ENCODE results near the gene MYO9A. TPM values are rescaled to one million over a fixed set of nuclear protein-coding genes. Genes with fewer than 3 reads are reported as not detected.

MYO9A gene
- total RNA-seq, 1 donor from 2014 or later, result 38.5 TPM

GRCh38 chr15:71817351-71817750, 300.6 kb downstream of the MYO9A start:
- H3K79me2 ChIP-seq (ENCODE audit: low read depth), result no peaks in the 10 kb centered on the region
- TF ChIP-seq EZH2phosphoT487 (IDR thresholded peaks at IDR 0.05) (no peak), EZH2 (IDR thresholded peaks at IDR 0.05) (no peak)
- TF ChIP-seq, protein P1, sequence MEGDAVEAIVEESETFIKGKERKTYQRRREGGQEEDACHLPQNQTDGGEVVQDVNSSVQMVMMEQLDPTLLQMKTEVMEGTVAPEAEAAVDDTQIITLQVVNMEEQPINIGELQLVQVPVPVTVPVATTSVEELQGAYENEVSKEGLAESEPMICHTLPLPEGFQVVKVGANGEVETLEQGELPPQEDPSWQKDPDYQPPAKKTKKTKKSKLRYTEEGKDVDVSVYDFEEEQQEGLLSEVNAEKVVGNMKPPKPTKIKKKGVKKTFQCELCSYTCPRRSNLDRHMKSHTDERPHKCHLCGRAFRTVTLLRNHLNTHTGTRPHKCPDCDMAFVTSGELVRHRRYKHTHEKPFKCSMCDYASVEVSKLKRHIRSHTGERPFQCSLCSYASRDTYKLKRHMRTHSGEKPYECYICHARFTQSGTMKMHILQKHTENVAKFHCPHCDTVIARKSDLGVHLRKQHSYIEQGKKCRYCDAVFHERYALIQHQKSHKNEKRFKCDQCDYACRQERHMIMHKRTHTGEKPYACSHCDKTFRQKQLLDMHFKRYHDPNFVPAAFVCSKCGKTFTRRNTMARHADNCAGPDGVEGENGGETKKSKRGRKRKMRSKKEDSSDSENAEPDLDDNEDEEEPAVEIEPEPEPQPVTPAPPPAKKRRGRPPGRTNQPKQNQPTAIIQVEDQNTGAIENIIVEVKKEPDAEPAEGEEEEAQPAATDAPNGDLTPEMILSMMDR (IDR thresholded peaks at IDR 0.05), result no peak
- H3K36me3 ChIP-seq, result no peaks in the 10 kb centered on the region
- H4K20me1 ChIP-seq (ENCODE audit: low read depth), result no peaks in the 10 kb centered on the region
- no peak overlapping the region for H2AFZ ChIP-seq (replicated peaks)
- H3K9ac ChIP-seq, result no peak overlapping the region
- H3K27ac ChIP-seq, result no peak overlapping the region
- H3K36me3 Mint-ChIP-seq, result peaks cover 20% of the 10 kb centered on the region
- no peaks in the 10 kb centered on the region for H3K9me3 ChIP-seq (ENCODE audit: low read depth)
- no peak overlapping the region for H3K4me2 ChIP-seq
- H3K27me3 ChIP-seq, result no peaks in the 10 kb centered on the region
- H3K27me3 Mint-ChIP-seq (ENCODE audit: insufficient read depth, low read depth), result peaks cover 2% of the 10 kb centered on the region
- H3K4me3 ChIP-seq, result no peak overlapping the region
- H3K27ac Mint-ChIP-seq, result no peak overlapping the region
- no peak for DNase-seq (ENCODE audit: low spot score)
- no peak overlapping the region for H3K4me3 Mint-ChIP-seq
- H3K4me1 ChIP-seq, result no peaks in the 10 kb centered on the region
- H3K9me3 Mint-ChIP-seq, result peaks cover 28% of the 10 kb centered on the region
- no peaks in the 10 kb centered on the region for H3F3A ChIP-seq (ENCODE audit: low read depth)
- no peaks in the 10 kb centered on the region for H3K4me1 Mint-ChIP-seq

DNA sequence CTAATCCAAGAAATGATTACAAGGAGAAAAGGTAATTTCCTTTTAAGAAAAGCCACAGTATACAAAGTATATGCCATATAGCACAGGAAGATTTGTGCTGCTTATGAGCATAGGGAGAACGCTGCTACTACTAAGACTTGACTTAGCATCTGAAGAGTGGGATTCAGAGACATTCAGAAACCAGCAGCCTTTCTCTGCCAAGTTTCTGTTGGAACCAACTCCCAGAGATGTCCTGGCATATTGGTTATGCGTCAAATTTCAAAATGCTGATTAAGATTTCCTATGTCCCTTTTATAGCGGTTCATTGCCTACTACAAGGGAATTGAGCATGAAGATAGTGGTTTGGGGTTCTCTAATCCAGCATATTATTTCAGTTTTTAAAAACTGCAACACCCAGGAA, 302.6 kb downstream of the MYO9A start:
- no peaks in the 10 kb centered on the region for H3K27me3 ChIP-seq
- no peak overlapping the region for H3K27ac Mint-ChIP-seq
- no peak for DNase-seq (ENCODE audit: low spot score)
- no peak overlapping the region for H3K9ac ChIP-seq
- no peaks in the 10 kb centered on the region for H3K36me3 ChIP-seq
- no peak overlapping the region for H2AFZ ChIP-seq (replicated peaks)
- no peak overlapping the region for H3K4me3 Mint-ChIP-seq
- no peak for TF ChIP-seq EZH2 (IDR thresholded peaks at IDR 0.05)
- no peaks in the 10 kb centered on the region for H4K20me1 ChIP-seq (ENCODE audit: low read depth)
- H3K79me2 ChIP-seq (ENCODE audit: low read depth), result no peaks in the 10 kb centered on the region
- no peak overlapping the region for H3K4me3 ChIP-seq
- H3K4me2 ChIP-seq, result no peak overlapping the region
- H3K27me3 Mint-ChIP-seq (ENCODE audit: insufficient read depth, low read depth), result peaks cover 4% of the 10 kb centered on the region
- peaks cover 8% of the 10 kb centered on the region for H3K36me3 Mint-ChIP-seq
- H3K27ac ChIP-seq, result no peak overlapping the region
- no peaks in the 10 kb centered on the region for H3F3A ChIP-seq (ENCODE audit: low read depth)
- no peaks in the 10 kb centered on the region for H3K4me1 ChIP-seq
- peaks cover 2% of the 10 kb centered on the region for H3K4me1 Mint-ChIP-seq
- peaks cover 11% of the 10 kb centered on the region for H3K9me3 Mint-ChIP-seq
- no peaks in the 10 kb centered on the region for H3K9me3 ChIP-seq (ENCODE audit: low read depth)

- DNase-seq (ENCODE audit: low spot score), result no peak
- Histone ChIP-seq H3K4me2 (no peak overlapping the region), H3K9me3 (ENCODE audit: low read depth) (no peaks in the 10 kb centered on the region), H2AFZ (replicated peaks) (no peak overlapping the region), H3K9ac (no peak overlapping the region), H4K20me1 (ENCODE audit: low read depth) (no peaks in the 10 kb centered on the region), H3K4me1 (no peaks in the 10 kb centered on the region), H3K27ac (no peak overlapping the region), H3F3A (ENCODE audit: low read depth) (no peaks in the 10 kb centered on the region), H3K79me2 (ENCODE audit: low read depth) (no peaks in the 10 kb centered on the region), H3K36me3 (no peaks in the 10 kb centered on the region), H3K27me3 (no peaks in the 10 kb centered on the region), H3K4me3 (no peak overlapping the region)
- Mint-ChIP-seq H3K27ac (no peak overlapping the region), H3K4me3 (no peak overlapping the region), H3K9me3 (peaks cover 7% of the 10 kb centered on the region), H3K4me1 (peaks cover 5% of the 10 kb centered on the region), H3K36me3 (peaks cover 7% of the 10 kb centered on the region), H3K27me3 (ENCODE audit: insufficient read depth, low read depth) (peaks cover 4% of the 10 kb centered on the region)
- no peak for TF ChIP-seq EZH2phosphoT487 (IDR thresholded peaks at IDR 0.05)
- TF ChIP-seq EZH2 (IDR thresholded peaks at IDR 0.05), result no peak
- TF ChIP-seq, protein P1 (IDR thresholded peaks at IDR 0.05), result no peak
Measured at GRCh38 chr15:71813723-71814470, 304.1 kb downstream of the MYO9A start.

All from neural progenitor cell (in vitro differentiated cells).